K562 (cell line): ENCODE measurements around the gene DGKB. TPM values are rescaled to one million over a fixed set of nuclear protein-coding genes. Genes with fewer than 3 reads are reported as not detected.

ENCODE experiments used
- ATAC-seq: fragments of 200-7000 bp; cut with Tn5 transposase; 3 replicates; pipeline ENCODE4 v1.9.1; 2020; ENCODE audit warnings: moderate library complexity
- BruUV-seq: library from RNA; stranded (reverse); fragments of 400-500 nt; replicated peaks from 2 replicates; lab custom pipeline; 2021; lab: Mats Ljungman, UMichigan
- CTCF ChIA-PET: fragments of 300-600 bp; formaldehyde crosslinking; extraction: SDS; loops from one replicate; lab custom pipeline; 2021; ENCODE audit warnings: low intra/inter-chr PET ratio; lab: Yijun Ruan, JAX
- POLR2A ChIA-PET: fragments of 300-600, 350-650 bp; sonication (Branson Sonifier 250); formaldehyde crosslinking; extraction: SDS; loops from one replicate; lab custom pipeline; 2021; ENCODE audit warnings: antibody characterized with exemption, inconsistent platforms; lab: Yijun Ruan, JAX
- DNase-seq, 4 experiments: peaks; one replicate each; pipeline versions ENCODE4 v3.0.0 to v3.0.0-alpha.2; 2011 to 2018; ENCODE audit warnings: low spot score in 3 of 4, mixed read lengths in 3 of 4; ENCODE audit errors: extremely low read depth in 1 of 4
- FAIRE-seq: peaks from 2 replicates; lab custom pipeline; 2011; peaks lifted over from hg19 to GRCh38; lab: Jason Lieb, UNC
- H2AFZ ChIP-seq: 2 replicates; pipeline ENCODE4 v1.6.0; 2011; ENCODE audit warnings: low read depth, low read length, control low read depth, inconsistent platforms
- H3K27ac ChIP-seq: fragments of 200-600 bp; 3 replicates; pipeline ENCODE4 v1.8.0; 2011; ENCODE audit warnings: low read depth, mild to moderate bottlenecking, control low read depth, inconsistent platforms, low read length, moderate library complexity, mixed read lengths; ENCODE audit errors: extremely low read depth
- H3K27me3 ChIP-seq, 2 experiments: fragments of 300-600 bp in 1 of 2; 2 replicates in 1 of 2; 3 replicates in 1 of 2; pipeline versions ENCODE4 v1.6.0 to v1.8.0; 2011; ENCODE audit warnings: inconsistent platforms in 2 of 2, low read length in 2 of 2, mild to moderate bottlenecking in 1 of 2, mixed read lengths in 1 of 2, moderate library complexity in 1 of 2; ENCODE audit not compliant: control insufficient read depth in 2 of 2, insufficient read depth in 2 of 2
- H3K36me3 ChIP-seq: fragments of 300-600 bp; 3 replicates; pipeline ENCODE4 v1.8.0; 2011; ENCODE audit warnings: mild to moderate bottlenecking, low read length, inconsistent platforms; ENCODE audit not compliant: control insufficient read depth, insufficient read depth
- H3K4me1 ChIP-seq, 2 experiments: fragments of 200-600 bp in 1 of 2; replicated peaks in 1 of 2; 2 replicates in 1 of 2; 3 replicates in 1 of 2; pipeline versions ENCODE4 v1.5.1 to v1.8.0; 2011; ENCODE audit warnings: inconsistent platforms in 2 of 2, low read length in 2 of 2, mild to moderate bottlenecking in 1 of 2, mixed read lengths in 1 of 2, moderate library complexity in 1 of 2; ENCODE audit not compliant: control insufficient read depth in 2 of 2, insufficient read depth in 2 of 2
- H3K4me2 ChIP-seq: 2 replicates; pipeline ENCODE4 v1.6.1; 2011; ENCODE audit warnings: low read length, control low read depth, inconsistent platforms, mixed read lengths; ENCODE audit not compliant: insufficient read depth
- H3K4me3 ChIP-seq: fragments of 200-600 bp; sonication (generic), shearing (Covaris generic); 2 replicates; pipeline ENCODE4 v1.5.1; 2016; ENCODE audit warnings: control low read depth, inconsistent platforms
- H3K79me2 ChIP-seq: fragments of 200-600 bp; 3 replicates; pipeline ENCODE4 v1.8.0; 2011; ENCODE audit warnings: low read length, inconsistent platforms; ENCODE audit not compliant: control insufficient read depth, insufficient read depth
- H3K9ac ChIP-seq, 2 experiments: 2 replicates each; pipeline versions ENCODE4 v1.6.0 to v1.6.1; 2011; ENCODE audit warnings: low read depth in 2 of 2, low read length in 2 of 2, control low read depth in 1 of 2, inconsistent platforms in 1 of 2, mild to moderate bottlenecking in 1 of 2, mixed read lengths in 1 of 2; ENCODE audit not compliant: insufficient read depth in 1 of 2
- H3K9me1 ChIP-seq: one replicate; pipeline ENCODE4 v1.6.0; 2011; ENCODE audit warnings: inconsistent platforms, mild to moderate bottlenecking, low read length, moderate library complexity; ENCODE audit not compliant: control insufficient read depth, insufficient read depth
- H3K9me3 ChIP-seq: replicated peaks from 2 replicates; pipeline ENCODE4 v1.5.1; 2011; ENCODE audit warnings: low read depth, low read length, inconsistent platforms; ENCODE audit not compliant: control insufficient read depth, insufficient read depth
- H4K20me1 ChIP-seq: replicated peaks from 2 replicates; pipeline ENCODE4 v1.6.1; 2011; ENCODE audit warnings: low read length, inconsistent platforms, mixed read lengths; ENCODE audit not compliant: control insufficient read depth, insufficient read depth
- ETV6 ChIP-seq, 3 experiments: fragments of 150-350 bp in 1 of 3; sonication (generic) in 1 of 3; formaldehyde crosslinking in 1 of 3; IDR thresholded peaks; 2 replicates each; pipeline versions ENCODE4 v1.6.1 to v1.8.0; 2014 to 2022; ENCODE audit warnings: borderline replicate concordance in 2 of 3, low read depth in 2 of 3, antibody characterized with exemption in 1 of 3, low read length in 1 of 3, mild to moderate bottlenecking in 1 of 3, missing genetic modification reagents in 1 of 3
- FUS ChIP-seq: fragments of 200-400 bp; formaldehyde crosslinking; optimal IDR thresholded peaks from 2 replicates; pipeline ENCODE3; 2017; ENCODE audit warnings: low read depth, low read length
- POLR2AphosphoS2 ChIP-seq: IDR thresholded peaks from 2 replicates; pipeline ENCODE4 v1.6.1; 2012; ENCODE audit warnings: low read length, improper control_type of control experiment
- POU5F1 ChIP-seq: fragments of 150-350 bp; IDR thresholded peaks from 2 replicates; pipeline ENCODE4 v1.6.1; 2014; ENCODE audit warnings: borderline replicate concordance, low read length, low read depth, mild to moderate bottlenecking; ENCODE audit not compliant: partially characterized antibody
- RBM17 ChIP-seq: fragments of 200-400 bp; formaldehyde crosslinking; IDR thresholded peaks from 2 replicates; pipeline ENCODE4 v1.6.1; 2017; ENCODE audit warnings: low read depth, mild to moderate bottlenecking, low read length, borderline replicate concordance
- SLC30A9 ChIP-seq: fragments of 250-450 bp; sonication (Bioruptor Pico); IDR thresholded peaks from 2 replicates; pipeline ENCODE4 v1.8.0; 2022; ENCODE audit warnings: mild to moderate bottlenecking, moderate library complexity
- ZFP30 ChIP-seq: fragments of 250-450 bp; sonication (Bioruptor Pico); IDR thresholded peaks from 2 replicates; pipeline ENCODE4 v1.8.0; 2022; ENCODE audit warnings: moderate library complexity, mild to moderate bottlenecking, inconsistent platforms, borderline replicate concordance
- ZNF316 ChIP-seq: fragments of 450-650 bp; IDR thresholded peaks from 2 replicates; pipeline ENCODE4 v1.6.1; 2016
- ZNF830 ChIP-seq: fragments of 250-450 bp; sonication (Bioruptor Pico); IDR thresholded peaks from 2 replicates; pipeline ENCODE4 v1.5.0; 2021; ENCODE audit warnings: mild to moderate bottlenecking
- WGBS: fragments of 100-300 bp; shearing (Covaris generic); methylation state at CpG from one replicate; pipeline ENCODE4 v1.1.6; 2016; ENCODE audit warnings: low coverage, mixed read lengths; ENCODE audit not compliant: insufficient coverage; ENCODE audit errors: missing lambda C conversion rate; 5-methylcytosine and 5-hydroxymethylcytosine counted together
- in situ Hi-C: fragments of 300-500 bp; cut with MboI; formaldehyde crosslinking; loops from 4 replicates; pipeline ENCODE4 v1.15.0; 2018; ENCODE audit warnings: inconsistent platforms, mixed read lengths
- intact Hi-C: fragments of 100-400 bp; cut with micrococcal nuclease; formaldehyde crosslinking; loops from 2 replicates; pipeline ENCODE4 v1.14.2; 2022
- polyA plus RNA-seq, 8 experiments: library from polyadenylated mRNA; depleted of rRNA in 4 of 8; stranded (reverse) in 5 of 8; unstranded in 3 of 8; fragments of >200 nt; fragmentation: Nextera tagmentation in 2 of 8; fragmentation: Illumina TruSeq in 1 of 8; extraction: Ambion mirVana in 2 of 8; extraction: Trizol in 1 of 8; gene quantifications; 2 replicates each; pipeline versions ENCODE4 v1.2.1 to v1.2.3, GENCODE V29; 2011 to 2014; ENCODE audit warnings: inconsistent platforms in 1 of 8, missing spikeins in 1 of 8
- total RNA-seq, 7 experiments: library from RNA; depleted of rRNA in 6 of 7; stranded (reverse); fragments of >200 nt in 6 of 7; fragmentation: Illumina TruSeq in 2 of 7; extraction: Trizol in 2 of 7; gene quantifications; 2 replicates each; pipeline versions ENCODE4 v1.2.1 to v1.2.3, GENCODE V29; 2011 to 2021; ENCODE audit warnings: low replicate concordance in 1 of 7
- TF ChIP-seq, protein P1 (sequence below), 2 experiments: fragments of 450-650 bp; conservative IDR thresholded peaks; 2 replicates each; pipeline ENCODE4 v1.6.1; 2017; ENCODE audit warnings: mild to moderate bottlenecking in 2 of 2, moderate library complexity in 2 of 2
- TF ChIP-seq, protein P2 (sequence below): fragments of 250-450 bp; sonication (Bioruptor Pico); IDR thresholded peaks from 2 replicates; pipeline ENCODE4 v1.8.0; 2021; ENCODE audit warnings: moderate library complexity, mild to moderate bottlenecking, inconsistent platforms
- TF ChIP-seq, protein P3 (sequence below): fragments of 250-450 bp; sonication (Bioruptor Pico); IDR thresholded peaks from 2 replicates; pipeline ENCODE4 v1.5.0; 2021; ENCODE audit warnings: mild to moderate bottlenecking, moderate library complexity
- TF ChIP-seq, protein P4 (sequence below): fragments of 450-650 bp; formaldehyde crosslinking; IDR thresholded peaks from 2 replicates; pipeline ENCODE4 v1.4.0; 2022; ENCODE audit warnings: missing genetic modification characterization

Gene DGKB
- total and polyA plus RNA-seq, 9 of the 15 experiments (the other 6 are each of a cell fraction or from before 2014, with no cell fraction given) = 0.01 TPM; not detected in 8

DNA sequence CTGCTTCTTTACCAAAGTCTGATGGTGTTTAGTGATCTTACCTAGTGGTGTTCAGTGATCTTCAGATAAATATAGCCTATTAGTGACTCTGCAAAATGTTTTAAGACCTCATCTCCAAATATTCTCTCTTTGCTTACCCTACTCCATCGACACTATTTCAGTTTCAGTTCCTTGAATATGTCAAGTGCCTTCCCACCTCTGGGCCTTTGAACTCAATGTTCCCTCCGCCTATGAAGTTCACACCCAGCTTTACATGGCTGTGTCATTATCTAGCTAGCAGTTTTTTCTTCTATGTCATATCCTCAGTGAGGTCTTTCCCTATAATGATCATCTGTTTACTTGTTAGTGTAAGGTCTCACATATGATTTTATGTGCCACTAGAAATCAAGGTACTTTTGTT is 322.6 kb downstream of the DGKB start:
- Histone ChIP-seq H3K4me1 (no peaks in the 10 kb centered on the region), H3K4me3 (no peak overlapping the region), H3K27ac (no peak overlapping the region), H3K4me2 (no peak overlapping the region), H3K79me2 (no peaks in the 10 kb centered on the region), H3K9me1 (no peaks in the 10 kb centered on the region), H3K27me3 (no peaks in the 10 kb centered on the region), H2AFZ (no peak overlapping the region), H3K9ac (no peak overlapping the region), H3K36me3 (no peaks in the 10 kb centered on the region), H4K20me1 (no peaks in the 10 kb centered on the region), H3K9me3 (no peaks in the 10 kb centered on the region; the same call in 1 of the 2 replicates)
- WGBS = 0% methylated on average over 2 of the region's 2 CpGs
- intact Hi-C loops = no loop called here
- DNase-seq (no peak), FAIRE-seq (no peak), ATAC-seq (no peak)
- ChIA-PET POLR2A (no interaction called here), CTCF (no interaction called here)
- BruUV-seq = no TSS peak
- in situ Hi-C loops = no loop called here
- no peak for TF ChIP-seq SLC30A9 (CRISPR knock-in tag)
- TF ChIP-seq ETV6 (IDR thresholded peaks at IDR 0.05; ENCODE audit: borderline replicate concordance in 1 of 2, low read depth in 2 of 2, low read length in 1 of 2) = no peak
- TF ChIP-seq ETV6 (CRISPR knock-in tag; IDR thresholded peaks at IDR 0.05; ENCODE audit: borderline replicate concordance) = no peak
- TF ChIP-seq ZFP30 (CRISPR knock-in tag) = no peak
- TF ChIP-seq, protein P1, sequence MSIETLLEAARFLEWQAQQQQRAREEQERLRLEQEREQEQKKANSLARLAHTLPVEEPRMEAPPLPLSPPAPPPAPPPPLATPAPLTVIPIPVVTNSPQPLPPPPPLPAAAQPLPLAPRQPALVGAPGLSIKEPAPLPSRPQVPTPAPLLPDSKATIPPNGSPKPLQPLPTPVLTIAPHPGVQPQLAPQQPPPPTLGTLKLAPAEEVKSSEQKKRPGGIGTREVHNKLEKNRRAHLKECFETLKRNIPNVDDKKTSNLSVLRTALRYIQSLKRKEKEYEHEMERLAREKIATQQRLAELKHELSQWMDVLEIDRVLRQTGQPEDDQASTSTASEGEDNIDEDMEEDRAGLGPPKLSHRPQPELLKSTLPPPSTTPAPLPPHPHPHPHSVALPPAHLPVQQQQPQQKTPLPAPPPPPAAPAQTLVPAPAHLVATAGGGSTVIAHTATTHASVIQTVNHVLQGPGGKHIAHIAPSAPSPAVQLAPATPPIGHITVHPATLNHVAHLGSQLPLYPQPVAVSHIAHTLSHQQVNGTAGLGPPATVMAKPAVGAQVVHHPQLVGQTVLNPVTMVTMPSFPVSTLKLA (conservative IDR thresholded peaks at IDR 0.05) = no peak
- TF ChIP-seq RBM17 = no peak
- TF ChIP-seq ZNF830 (CRISPR knock-in tag) = no peak
- TF ChIP-seq, protein P2, sequence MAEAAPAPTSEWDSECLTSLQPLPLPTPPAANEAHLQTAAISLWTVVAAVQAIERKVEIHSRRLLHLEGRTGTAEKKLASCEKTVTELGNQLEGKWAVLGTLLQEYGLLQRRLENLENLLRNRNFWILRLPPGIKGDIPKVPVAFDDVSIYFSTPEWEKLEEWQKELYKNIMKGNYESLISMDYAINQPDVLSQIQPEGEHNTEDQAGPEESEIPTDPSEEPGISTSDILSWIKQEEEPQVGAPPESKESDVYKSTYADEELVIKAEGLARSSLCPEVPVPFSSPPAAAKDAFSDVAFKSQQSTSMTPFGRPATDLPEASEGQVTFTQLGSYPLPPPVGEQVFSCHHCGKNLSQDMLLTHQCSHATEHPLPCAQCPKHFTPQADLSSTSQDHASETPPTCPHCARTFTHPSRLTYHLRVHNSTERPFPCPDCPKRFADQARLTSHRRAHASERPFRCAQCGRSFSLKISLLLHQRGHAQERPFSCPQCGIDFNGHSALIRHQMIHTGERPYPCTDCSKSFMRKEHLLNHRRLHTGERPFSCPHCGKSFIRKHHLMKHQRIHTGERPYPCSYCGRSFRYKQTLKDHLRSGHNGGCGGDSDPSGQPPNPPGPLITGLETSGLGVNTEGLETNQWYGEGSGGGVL = no peak
- no peak for TF ChIP-seq POU5F1
- TF ChIP-seq, protein P3, sequence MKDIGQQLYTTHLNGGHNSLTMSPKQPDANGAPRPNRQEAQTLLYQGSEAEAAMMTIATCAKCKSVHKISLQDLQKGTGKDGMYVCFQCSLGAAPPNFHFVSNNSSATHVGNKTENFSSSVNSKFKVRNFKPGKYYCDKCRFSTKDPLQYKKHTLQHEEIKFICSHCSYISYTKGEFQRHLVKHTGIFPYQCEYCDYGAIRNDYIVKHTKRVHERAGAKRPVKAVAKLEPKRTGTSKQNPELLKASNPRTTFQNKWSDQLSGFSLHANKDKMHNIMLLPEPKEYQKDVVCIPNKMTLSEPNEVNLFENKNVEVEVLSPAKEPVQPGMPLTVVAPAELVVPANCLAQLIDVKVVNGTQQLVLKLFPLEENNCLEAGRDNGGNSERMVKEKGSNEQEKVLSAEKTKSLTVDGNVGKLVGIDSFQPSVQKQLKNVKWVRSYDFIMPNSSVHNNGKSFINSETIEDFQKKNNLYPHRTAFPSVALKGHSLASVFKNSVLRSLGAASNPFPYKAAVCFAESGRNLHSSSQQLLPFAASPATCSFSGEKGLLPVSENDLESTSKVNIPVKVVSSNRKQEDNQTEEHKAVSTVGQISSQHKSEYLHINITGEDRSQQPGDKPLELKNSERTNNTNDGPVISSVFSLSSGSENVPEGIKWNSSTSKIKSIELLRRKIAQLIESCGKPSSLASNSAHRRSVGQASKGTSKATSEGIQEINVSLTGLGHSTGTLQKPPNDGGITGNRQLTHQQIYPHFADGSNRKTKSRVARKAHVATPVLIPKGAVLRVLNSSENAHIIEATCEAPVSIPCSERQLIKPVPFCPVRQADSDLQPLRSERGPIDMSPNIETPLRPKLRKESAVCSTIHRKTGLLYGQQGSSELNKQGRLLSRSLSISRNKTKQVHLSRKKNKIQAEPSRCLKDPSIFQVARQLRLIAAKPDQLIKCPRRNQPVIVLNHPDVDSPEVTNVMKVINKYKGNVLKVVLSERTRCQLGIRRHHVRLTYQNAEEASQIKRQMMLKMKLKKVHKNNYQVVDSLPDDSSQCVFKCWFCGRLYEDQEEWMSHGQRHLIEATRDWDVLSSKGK (CRISPR knock-in tag) = no peak
- TF ChIP-seq FUS = no peak
- TF ChIP-seq POLR2AphosphoS2 = no peak
- TF ChIP-seq ZNF316 = no peak
- TF ChIP-seq, protein P4, sequence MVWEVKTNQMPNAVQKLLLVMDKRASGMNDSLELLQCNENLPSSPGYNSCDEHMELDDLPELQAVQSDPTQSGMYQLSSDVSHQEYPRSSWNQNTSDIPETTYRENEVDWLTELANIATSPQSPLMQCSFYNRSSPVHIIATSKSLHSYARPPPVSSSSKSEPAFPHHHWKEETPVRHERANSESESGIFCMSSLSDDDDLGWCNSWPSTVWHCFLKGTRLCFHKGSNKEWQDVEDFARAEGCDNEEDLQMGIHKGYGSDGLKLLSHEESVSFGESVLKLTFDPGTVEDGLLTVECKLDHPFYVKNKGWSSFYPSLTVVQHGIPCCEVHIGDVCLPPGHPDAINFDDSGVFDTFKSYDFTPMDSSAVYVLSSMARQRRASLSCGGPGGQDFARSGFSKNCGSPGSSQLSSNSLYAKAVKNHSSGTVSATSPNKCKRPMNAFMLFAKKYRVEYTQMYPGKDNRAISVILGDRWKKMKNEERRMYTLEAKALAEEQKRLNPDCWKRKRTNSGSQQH (CRISPR knock-in tag) = no peak
